Karpas-422 (cell line): ENCODE data around the gene MYO18B. TPM values are rescaled to one million over a fixed set of nuclear protein-coding genes. Genes with fewer than 3 reads are reported as not detected.
"Not testable (repeated sequence)": the region's sequence is repeated elsewhere in the genome, so short reads cannot be mapped to it uniquely, and the experiment has no call there.

Experiments
- DNase-seq: peaks from one replicate; pipeline ENCODE4 v3.0.0-alpha.2; 2015
- H2AFZ ChIP-seq: fragments of 200-600 bp; sonication (generic); 2 replicates; pipeline ENCODE4 v1.6.1; 2014; ENCODE audit warnings: antibody characterized with exemption, low read length, mixed read lengths
- H3K27ac ChIP-seq: fragments of 200-600 bp; sonication (generic); 2 replicates; pipeline ENCODE4 v1.5.1; 2014; ENCODE audit warnings: mild to moderate bottlenecking, low read length, moderate library complexity
- H3K27me3 ChIP-seq: fragments of 200-600 bp; sonication (generic); 2 replicates; pipeline ENCODE4 v1.6.1; 2014; ENCODE audit warnings: low read length, mixed read lengths
- H3K36me3 ChIP-seq: fragments of 200-600 bp; sonication (generic); 2 replicates; pipeline ENCODE4 v1.6.1; 2014; ENCODE audit warnings: low read length, mixed read lengths; ENCODE audit not compliant: insufficient read depth
- H3K4me1 ChIP-seq: fragments of 200-600 bp; sonication (generic); 2 replicates; pipeline ENCODE4 v1.6.1; 2014; ENCODE audit warnings: mild to moderate bottlenecking, low read length, mixed read lengths
- H3K4me2 ChIP-seq: fragments of 200-600 bp; sonication (generic); 2 replicates; pipeline ENCODE4 v1.6.1; 2014; ENCODE audit warnings: low read length, low read depth, mild to moderate bottlenecking; ENCODE audit not compliant: poor library complexity, severe bottlenecking
- H3K4me3 ChIP-seq: fragments of 200-600 bp; sonication (generic); 2 replicates; pipeline ENCODE4 v1.5.1; 2014; ENCODE audit warnings: mild to moderate bottlenecking, antibody characterized with exemption, low read length, mixed read lengths
- H3K79me2 ChIP-seq: fragments of 200-600 bp; sonication (generic); 2 replicates; pipeline ENCODE4 v1.6.1; 2014; ENCODE audit warnings: mild to moderate bottlenecking, low read length, mixed read lengths
- H3K9ac ChIP-seq: fragments of 200-600 bp; sonication (generic); 2 replicates; pipeline ENCODE4 v1.6.0; 2014; ENCODE audit warnings: low read length
- H3K9me2 ChIP-seq: fragments of 200-600 bp; sonication (generic), shearing (Covaris generic); replicated peaks from 2 replicates; pipeline ENCODE4 v1.6.0; 2014; ENCODE audit warnings: mild to moderate bottlenecking, low read length, moderate library complexity; ENCODE audit not compliant: insufficient read depth
- H3K9me3 ChIP-seq: fragments of 300-700, 200-600 bp; sonication (generic); 2 replicates; pipeline ENCODE4 v1.6.1; 2014; ENCODE audit warnings: low read length, mixed read lengths
- H4K20me1 ChIP-seq: fragments of 200-600 bp; sonication (generic); 2 replicates; pipeline ENCODE4 v1.6.1; 2014; ENCODE audit warnings: mild to moderate bottlenecking, antibody characterized with exemption, low read length, low read depth; ENCODE audit not compliant: insufficient read depth
- total RNA-seq: library from RNA; depleted of rRNA; stranded (reverse); fragments of >200 nt; shearing (Covaris generic); gene quantifications from 2 replicates; pipeline ENCODE4 v1.2.3, GENCODE V29; 2014; ENCODE audit warnings: low replicate concordance

The MYO18B gene
- total RNA-seq, 1 experiment from 2014 or later = not detected

DNA sequence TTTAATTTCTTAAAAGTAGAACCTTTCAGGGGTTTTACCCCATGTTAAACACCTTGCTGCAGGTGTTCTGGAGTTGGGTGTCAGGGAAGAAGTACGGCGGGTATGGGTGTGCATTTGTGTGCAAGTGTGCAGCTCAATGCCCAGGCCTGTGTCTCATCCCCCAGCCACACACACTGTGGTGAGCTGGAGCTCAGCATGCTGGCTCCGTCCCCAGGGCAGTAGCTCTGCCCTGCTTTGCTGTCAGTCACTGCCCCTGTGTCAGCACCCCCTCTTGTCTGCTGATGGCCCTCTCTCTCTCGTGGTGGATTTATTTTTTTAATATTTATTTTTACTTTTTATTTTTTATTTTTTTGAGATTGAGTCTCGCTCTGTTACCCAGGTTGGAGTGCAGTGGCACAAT, 35.8 kb upstream of the MYO18B start:
- Histone ChIP-seq H3K27me3 (no peaks in the 10 kb centered on the region), H3K9me3 (no peaks in the 10 kb centered on the region), H2AFZ (no peak overlapping the region), H3K4me2 (no peak overlapping the region), H3K36me3 (no peaks in the 10 kb centered on the region), H3K9ac (no peak overlapping the region), H3K4me3 (no peak overlapping the region), H3K79me2 (no peaks in the 10 kb centered on the region), H4K20me1 (no peaks in the 10 kb centered on the region), H3K27ac (no peak overlapping the region), H3K9me2 (no peaks in the 10 kb centered on the region), H3K4me1 (no peaks in the 10 kb centered on the region)
- no peak for DNase-seq

DNA sequence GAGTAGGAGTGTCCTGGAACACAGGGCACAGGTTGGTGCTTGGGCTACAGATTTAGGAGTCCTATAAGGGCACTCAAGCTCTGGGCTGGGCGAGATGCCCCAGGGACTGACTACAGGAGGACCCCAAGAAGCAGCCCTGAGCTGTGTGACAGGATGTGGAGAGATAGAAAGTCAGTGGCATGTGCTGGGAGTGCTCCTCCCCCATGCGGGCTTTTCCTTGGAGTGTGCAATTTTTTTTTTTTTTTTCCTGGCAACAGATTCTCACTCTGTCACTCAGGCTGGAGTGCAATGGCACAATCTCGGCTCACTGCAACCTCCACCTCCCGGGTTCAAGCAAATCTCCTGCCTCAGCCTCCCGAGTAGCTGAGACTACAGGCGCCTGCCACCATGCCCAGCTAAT, 33.6 kb upstream of the MYO18B start:
- H3K4me3 ChIP-seq, H3K4me2 ChIP-seq, H4K20me1 ChIP-seq, H3K4me1 ChIP-seq, H3K27me3 ChIP-seq, H2AFZ ChIP-seq, H3K27ac ChIP-seq, H3K9me3 ChIP-seq, DNase-seq, H3K79me2 ChIP-seq, H3K9ac ChIP-seq, H3K36me3 ChIP-seq, H3K9me2 ChIP-seq: not testable (repeated sequence)

DNA sequence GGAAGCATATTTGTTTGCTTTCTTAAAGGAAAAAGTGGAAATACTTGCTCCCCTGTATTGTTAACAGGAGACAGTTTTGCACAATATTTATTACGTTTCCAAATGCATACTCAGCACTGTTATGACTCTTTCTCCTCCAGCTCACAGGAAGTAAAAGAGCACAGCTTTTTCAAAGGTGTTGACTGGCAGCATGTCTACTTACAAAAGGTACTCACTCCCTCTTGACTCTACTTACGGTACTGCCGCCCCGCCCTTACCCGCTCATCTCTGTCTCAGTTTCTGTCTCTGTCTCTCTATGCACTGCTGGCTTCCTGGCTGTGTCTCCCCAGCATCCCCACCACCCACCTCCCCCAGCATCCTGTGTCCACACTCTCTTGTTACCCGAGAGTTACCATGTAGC, 32.2 kb upstream of the MYO18B start:
- H3K4me2 ChIP-seq = no peak overlapping the region
- H4K20me1 ChIP-seq = no peaks in the 10 kb centered on the region
- no peak overlapping the region for H3K9ac ChIP-seq
- H3K9me3 ChIP-seq = no peaks in the 10 kb centered on the region
- H3K36me3 ChIP-seq = no peaks in the 10 kb centered on the region
- H2AFZ ChIP-seq = no peak overlapping the region
- no peaks in the 10 kb centered on the region for H3K27me3 ChIP-seq
- no peaks in the 10 kb centered on the region for H3K79me2 ChIP-seq
- no peak for DNase-seq
- H3K9me2 ChIP-seq = no peaks in the 10 kb centered on the region
- no peaks in the 10 kb centered on the region for H3K4me1 ChIP-seq
- no peak overlapping the region for H3K4me3 ChIP-seq
- no peak overlapping the region for H3K27ac ChIP-seq

DNA sequence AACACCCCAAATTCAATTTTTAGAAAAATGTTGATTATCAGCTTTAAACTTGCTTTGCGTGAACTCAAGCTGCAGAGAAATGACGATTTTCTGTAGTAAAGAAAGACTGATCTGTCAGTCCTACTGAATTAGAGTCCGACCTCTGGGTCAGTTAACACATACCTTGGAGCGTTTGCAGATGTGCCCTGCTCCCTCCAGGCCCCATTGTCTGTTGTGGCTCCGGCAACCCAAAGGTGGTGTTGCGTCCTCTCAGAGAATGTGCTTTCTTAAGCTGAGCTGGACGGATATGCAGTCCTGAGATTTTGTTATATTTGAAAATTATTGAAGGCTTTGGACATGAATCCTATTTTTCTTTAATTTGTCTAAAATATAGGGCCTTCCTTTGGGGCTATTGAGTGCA, 31.5 kb upstream of the MYO18B start:
- no peak overlapping the region for H3K4me3 ChIP-seq
- no peaks in the 10 kb centered on the region for H3K36me3 ChIP-seq
- no peaks in the 10 kb centered on the region for H3K79me2 ChIP-seq
- H3K4me1 ChIP-seq = no peaks in the 10 kb centered on the region
- no peak overlapping the region for H3K27ac ChIP-seq
- no peak overlapping the region for H3K9ac ChIP-seq
- H3K9me2 ChIP-seq = no peaks in the 10 kb centered on the region
- H3K27me3 ChIP-seq = no peaks in the 10 kb centered on the region
- H2AFZ ChIP-seq = no peak overlapping the region
- no peak for DNase-seq
- H4K20me1 ChIP-seq = no peaks in the 10 kb centered on the region
- H3K4me2 ChIP-seq = no peak overlapping the region
- no peaks in the 10 kb centered on the region for H3K9me3 ChIP-seq

DNA sequence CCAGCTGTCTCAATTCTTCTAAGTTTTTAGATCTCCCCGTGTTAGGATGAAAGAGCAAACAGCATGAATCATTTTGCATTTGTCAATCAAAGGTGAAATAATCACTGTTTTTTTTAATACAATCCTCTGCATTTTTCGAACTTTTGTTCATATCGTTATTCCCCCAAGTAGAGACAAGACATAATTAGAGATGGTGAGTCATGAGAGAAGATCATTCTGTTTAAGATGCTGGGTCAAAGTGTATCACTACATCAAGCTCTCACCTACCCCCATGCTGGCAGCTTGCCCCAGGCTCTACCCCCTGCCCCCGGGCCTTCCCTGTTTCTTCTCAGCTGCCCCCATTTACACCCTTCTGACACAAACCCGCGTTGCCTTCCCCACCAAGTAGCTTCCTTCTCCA, 30.5 kb upstream of the MYO18B start:
- H3K9me2 ChIP-seq = no peaks in the 10 kb centered on the region
- H3K4me1 ChIP-seq = no peaks in the 10 kb centered on the region
- H3K9ac ChIP-seq = no peak overlapping the region
- H3K79me2 ChIP-seq = no peaks in the 10 kb centered on the region
- DNase-seq = no peak
- no peak overlapping the region for H2AFZ ChIP-seq
- H3K27me3 ChIP-seq = no peaks in the 10 kb centered on the region
- H3K4me3 ChIP-seq = no peak overlapping the region
- H3K36me3 ChIP-seq = no peaks in the 10 kb centered on the region
- H3K4me2 ChIP-seq = no peak overlapping the region
- no peaks in the 10 kb centered on the region for H4K20me1 ChIP-seq
- H3K9me3 ChIP-seq = no peaks in the 10 kb centered on the region
- H3K27ac ChIP-seq = no peak overlapping the region

DNA sequence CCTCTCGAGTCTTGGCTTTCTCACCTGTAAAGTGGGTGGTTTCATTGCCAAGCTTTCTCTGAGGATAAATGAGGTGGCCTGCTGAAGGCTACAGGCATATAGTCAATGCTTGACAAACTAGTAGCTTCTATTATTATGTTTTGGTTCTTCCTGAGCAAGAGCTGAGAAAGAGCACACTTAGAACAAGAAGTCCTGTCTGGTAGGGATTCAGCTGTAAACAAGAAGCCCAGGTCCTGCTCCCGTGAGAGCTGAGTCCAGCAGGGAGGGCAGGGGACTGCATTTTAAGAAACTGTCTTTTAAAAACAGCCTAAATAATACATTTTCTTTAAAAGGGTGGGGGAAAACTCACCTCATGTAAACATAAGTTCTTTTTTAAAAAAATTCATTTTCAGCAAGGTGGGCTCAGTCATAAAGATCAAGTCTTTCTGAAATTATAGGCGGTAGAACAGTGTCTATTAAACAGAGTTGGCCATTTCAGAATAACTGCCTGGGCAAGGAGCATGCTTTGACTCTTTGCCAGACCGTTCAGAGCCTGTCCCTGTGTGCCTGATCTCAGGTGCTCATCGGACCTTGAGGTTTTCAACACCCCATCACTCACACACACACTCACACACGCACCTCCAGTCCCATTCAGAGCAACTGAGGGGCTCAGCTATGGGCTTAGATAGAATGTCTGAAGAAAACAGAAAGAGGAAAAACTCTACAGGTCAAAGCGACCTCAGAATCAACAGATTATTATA, 29.2 kb upstream of the MYO18B start:
- Histone ChIP-seq H3K9ac (no peak overlapping the region), H4K20me1 (no peaks in the 10 kb centered on the region), H3K9me2 (no peaks in the 10 kb centered on the region), H2AFZ (no peak overlapping the region), H3K9me3 (no peaks in the 10 kb centered on the region), H3K27me3 (no peaks in the 10 kb centered on the region), H3K79me2 (no peaks in the 10 kb centered on the region), H3K36me3 (no peaks in the 10 kb centered on the region), H3K4me1 (no peaks in the 10 kb centered on the region), H3K4me3 (no peak overlapping the region), H3K4me2 (no peak overlapping the region), H3K27ac (no peak overlapping the region)
- DNase-seq = no peak

DNA sequence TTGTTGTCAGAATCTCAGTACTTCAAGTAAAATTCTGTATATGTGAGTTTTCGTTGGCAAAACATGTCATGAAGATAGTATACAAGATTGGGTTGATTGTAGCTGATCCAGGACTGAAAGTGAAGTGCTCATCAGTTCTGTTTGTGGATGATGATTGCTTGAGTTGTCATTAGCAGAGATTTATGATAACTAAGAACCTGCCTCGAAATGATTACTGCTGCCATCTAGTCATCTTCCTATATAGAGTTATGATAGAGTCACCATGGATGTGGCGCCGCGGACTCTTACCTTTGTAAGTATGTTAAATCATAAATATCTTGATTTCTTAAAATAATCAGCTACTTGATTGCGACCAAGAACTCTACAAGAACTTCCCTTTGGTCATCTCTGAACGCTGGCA, 27.9 kb upstream of the MYO18B start:
- H3K27ac ChIP-seq = no peak overlapping the region
- H3K9me3 ChIP-seq = no peaks in the 10 kb centered on the region
- no peaks in the 10 kb centered on the region for H3K79me2 ChIP-seq
- H4K20me1 ChIP-seq = no peaks in the 10 kb centered on the region
- DNase-seq = no peak
- H3K9me2 ChIP-seq = no peaks in the 10 kb centered on the region
- H3K4me2 ChIP-seq = no peak overlapping the region
- no peaks in the 10 kb centered on the region for H3K27me3 ChIP-seq
- no peak overlapping the region for H3K9ac ChIP-seq
- H3K4me3 ChIP-seq = no peak overlapping the region
- H3K4me1 ChIP-seq = no peaks in the 10 kb centered on the region
- no peaks in the 10 kb centered on the region for H3K36me3 ChIP-seq
- no peak overlapping the region for H2AFZ ChIP-seq

DNA sequence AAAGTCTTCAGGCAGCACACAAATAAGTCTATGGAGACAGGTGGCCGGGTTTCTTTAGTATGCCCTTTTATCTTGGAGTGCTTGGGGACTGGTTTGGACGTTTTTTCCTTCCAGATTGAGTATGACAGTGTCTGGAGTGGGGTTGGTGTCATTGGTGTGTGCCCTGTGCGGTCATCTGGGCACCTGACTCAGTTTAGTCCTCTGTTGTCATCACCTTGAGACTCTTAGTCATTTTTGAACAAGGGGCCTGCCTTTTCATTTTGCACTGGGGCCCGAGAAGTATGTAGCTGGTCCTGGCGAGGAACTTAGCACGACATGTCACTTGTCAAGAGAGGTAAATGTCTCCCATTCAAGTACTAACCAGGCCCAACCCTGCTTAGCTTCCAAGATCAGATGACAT, 27.2 kb upstream of the MYO18B start:
- Histone ChIP-seq H3K79me2 (no peaks in the 10 kb centered on the region), H3K9me2 (no peaks in the 10 kb centered on the region), H2AFZ (no peak overlapping the region), H3K27me3 (no peaks in the 10 kb centered on the region), H3K27ac (no peak overlapping the region), H4K20me1 (no peaks in the 10 kb centered on the region), H3K4me3 (no peak overlapping the region), H3K9me3 (no peaks in the 10 kb centered on the region), H3K4me1 (no peaks in the 10 kb centered on the region), H3K36me3 (no peaks in the 10 kb centered on the region), H3K9ac (no peak overlapping the region), H3K4me2 (no peak overlapping the region)
- no peak for DNase-seq

DNA sequence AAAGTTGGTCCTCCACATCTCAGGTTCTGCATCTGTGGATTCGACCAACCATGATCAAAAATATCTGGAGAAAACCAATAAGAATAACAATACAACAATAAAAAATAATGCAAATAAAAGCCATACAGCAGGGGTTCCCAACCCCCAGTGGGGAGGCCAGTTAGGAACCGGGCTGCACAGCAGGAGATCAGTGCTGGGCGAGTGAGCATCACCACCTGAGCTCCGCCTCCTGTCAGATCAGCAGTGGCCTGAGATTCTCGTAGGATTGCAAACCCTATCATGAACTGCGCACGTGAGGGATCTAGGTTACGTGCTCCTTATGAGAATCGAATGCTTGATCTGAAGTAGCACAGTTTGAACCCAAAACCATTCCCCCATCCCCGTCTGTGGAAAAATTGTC, 25.4 kb upstream of the MYO18B start:
- no peak overlapping the region for H3K27ac ChIP-seq
- no peaks in the 10 kb centered on the region for H3K9me2 ChIP-seq
- no peak overlapping the region for H3K9ac ChIP-seq
- H3K4me2 ChIP-seq = no peak overlapping the region
- H3K27me3 ChIP-seq = no peaks in the 10 kb centered on the region
- H2AFZ ChIP-seq = no peak overlapping the region
- no peaks in the 10 kb centered on the region for H4K20me1 ChIP-seq
- H3K4me1 ChIP-seq = no peaks in the 10 kb centered on the region
- H3K36me3 ChIP-seq = no peaks in the 10 kb centered on the region
- no peak for DNase-seq
- H3K9me3 ChIP-seq = no peaks in the 10 kb centered on the region
- H3K4me3 ChIP-seq = no peak overlapping the region
- H3K79me2 ChIP-seq = no peaks in the 10 kb centered on the region
